ENCODE results near the gene ATP2B2.

DNA sequence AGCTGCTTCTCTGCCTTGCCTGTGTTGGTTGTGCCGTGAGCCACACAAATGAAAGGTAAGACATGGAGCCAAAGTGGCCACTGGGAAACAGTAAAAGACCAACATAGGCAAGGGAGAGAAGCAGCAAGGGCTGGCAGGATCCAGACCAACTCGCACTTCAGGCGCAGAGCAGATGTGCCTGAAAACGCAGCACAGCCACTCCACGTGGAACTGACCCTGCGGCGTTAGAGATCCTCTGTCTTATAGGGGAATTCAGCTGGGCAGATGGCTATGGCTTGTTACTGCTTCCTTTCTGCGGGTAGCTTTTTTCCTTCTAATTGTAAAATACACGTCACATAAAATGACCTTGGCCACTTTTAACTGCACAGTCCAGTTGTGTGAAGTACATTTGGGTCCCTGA lies 202.3 kb downstream of the ATP2B2 start:
- TF ChIP-seq CTCF (IDR thresholded peaks at IDR 0.05) (no peak), POLR2A (IDR thresholded peaks at IDR 0.05) (no peak)

Measured in right lobe of liver (tissue), 4 donors.